ENCODE data around the gene ATG10.

DNA sequence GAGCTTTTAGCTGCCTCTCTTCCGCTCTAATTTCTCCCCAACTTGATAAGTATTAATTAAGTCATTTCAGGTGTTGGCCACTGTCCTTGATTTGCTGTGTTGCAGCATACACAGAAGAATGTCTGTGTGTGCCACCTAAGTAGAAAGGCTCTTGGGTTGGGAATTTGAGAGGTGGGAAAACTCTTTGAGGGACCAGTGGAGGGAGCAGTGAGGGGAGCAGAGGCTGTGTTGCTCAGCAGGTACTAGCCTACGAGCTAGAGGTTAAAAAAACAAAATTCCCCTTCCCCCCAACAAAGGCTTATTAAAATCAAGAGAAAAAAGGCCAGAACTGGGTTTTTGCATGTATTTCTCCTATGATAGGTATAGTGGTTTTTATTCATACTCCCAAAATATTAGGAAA lies 285.4 kb downstream of the ATG10 start:
- TF ChIP-seq, protein P1, sequence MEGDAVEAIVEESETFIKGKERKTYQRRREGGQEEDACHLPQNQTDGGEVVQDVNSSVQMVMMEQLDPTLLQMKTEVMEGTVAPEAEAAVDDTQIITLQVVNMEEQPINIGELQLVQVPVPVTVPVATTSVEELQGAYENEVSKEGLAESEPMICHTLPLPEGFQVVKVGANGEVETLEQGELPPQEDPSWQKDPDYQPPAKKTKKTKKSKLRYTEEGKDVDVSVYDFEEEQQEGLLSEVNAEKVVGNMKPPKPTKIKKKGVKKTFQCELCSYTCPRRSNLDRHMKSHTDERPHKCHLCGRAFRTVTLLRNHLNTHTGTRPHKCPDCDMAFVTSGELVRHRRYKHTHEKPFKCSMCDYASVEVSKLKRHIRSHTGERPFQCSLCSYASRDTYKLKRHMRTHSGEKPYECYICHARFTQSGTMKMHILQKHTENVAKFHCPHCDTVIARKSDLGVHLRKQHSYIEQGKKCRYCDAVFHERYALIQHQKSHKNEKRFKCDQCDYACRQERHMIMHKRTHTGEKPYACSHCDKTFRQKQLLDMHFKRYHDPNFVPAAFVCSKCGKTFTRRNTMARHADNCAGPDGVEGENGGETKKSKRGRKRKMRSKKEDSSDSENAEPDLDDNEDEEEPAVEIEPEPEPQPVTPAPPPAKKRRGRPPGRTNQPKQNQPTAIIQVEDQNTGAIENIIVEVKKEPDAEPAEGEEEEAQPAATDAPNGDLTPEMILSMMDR (IDR thresholded peaks at IDR 0.05): no peak
- TF ChIP-seq POLR2A (IDR thresholded peaks at IDR 0.05): no peak
- no peak for TF ChIP-seq POLR2AphosphoS5 (IDR thresholded peaks at IDR 0.05)

All from suprapubic skin (tissue), 4 donors.